HG03025 (cell line): ENCODE data around the gene ALG8.
"Not testable (repeated sequence)": the region's sequence is repeated elsewhere in the genome, so short reads cannot be mapped to it uniquely, and the experiment has no call there.

Experiments used
- ATAC-seq: cut with Tn5 transposase; IDR thresholded peaks from one replicate; pipeline ENCODE4 v1.9.1; 2021; ENCODE audit warnings: mild to moderate bottlenecking, moderate library complexity; ENCODE audit not compliant: unreplicated experiment, low FRiP score

The ALG8 gene

DNA sequence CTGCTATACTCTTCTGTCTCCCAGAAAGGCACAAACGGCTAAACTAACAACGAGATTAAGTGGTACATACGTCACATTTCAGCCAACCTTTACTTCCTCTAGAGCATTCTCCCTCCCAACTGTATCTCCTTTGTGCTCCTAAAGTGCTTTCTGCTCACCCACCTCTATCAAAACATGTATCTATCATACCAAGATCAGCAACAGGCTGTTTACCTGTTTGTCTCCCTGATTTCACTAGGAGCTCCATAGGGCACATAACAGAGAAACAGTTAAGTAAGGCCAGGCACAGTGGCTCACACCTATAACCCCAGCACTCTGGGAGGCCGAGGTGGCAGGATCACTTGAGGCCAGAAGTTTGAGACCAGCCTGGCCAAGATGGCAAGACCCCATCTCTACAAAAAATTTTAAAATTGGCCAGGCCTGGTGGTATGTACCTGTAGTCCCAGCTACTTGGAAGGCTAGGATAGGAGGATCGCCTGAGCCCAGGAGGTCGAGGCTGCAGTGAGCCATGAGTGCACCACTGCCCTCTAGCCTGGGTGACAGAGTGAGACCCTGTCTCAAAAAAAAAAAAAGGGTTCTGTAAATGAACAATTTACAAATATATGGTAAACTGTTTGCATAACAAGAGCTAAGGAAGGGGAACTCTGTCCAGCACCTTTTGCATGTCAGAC, 62.6 kb downstream of the ALG8 start:
- no peak for ATAC-seq

DNA sequence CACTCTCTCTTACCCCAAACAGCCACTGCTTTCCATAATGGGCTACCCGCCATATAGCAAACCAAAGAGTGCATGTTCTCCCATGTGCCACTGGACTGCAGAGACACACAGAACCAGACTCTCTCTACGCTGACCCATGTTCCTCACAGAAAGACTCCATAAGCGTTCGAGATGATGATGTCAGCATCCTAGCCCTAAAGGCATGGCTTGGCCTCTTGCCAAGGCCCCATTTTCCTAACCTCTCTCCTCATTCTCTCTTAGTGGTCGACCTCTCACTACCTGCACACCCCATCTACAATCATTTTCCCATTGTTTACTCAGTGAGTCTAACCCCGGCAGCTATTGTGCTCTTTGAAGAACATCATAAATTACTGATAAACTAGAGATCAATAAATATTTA, 64.7 kb downstream of the ALG8 start:
- ATAC-seq, result no peak

DNA sequence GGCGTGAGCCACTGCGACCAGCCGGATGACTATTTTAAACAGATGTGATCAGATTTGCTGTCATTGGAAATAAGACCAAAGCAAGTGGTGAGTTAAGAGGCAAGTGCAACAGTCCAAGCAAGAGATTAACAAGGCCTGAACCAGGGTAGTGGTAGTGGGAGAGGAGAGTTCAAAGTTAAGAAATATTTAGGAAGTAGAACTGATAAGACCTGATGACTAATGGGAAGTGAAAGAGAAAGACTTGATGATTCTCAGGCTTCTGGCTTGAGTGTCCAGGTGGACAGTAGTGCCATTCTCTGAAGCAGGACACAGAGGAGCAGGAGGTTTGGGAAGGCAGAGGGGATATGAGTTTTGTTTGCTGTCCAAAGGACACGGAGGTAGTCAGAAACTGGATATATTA, 67.0 kb downstream of the ALG8 start:
- no peak for ATAC-seq

DNA sequence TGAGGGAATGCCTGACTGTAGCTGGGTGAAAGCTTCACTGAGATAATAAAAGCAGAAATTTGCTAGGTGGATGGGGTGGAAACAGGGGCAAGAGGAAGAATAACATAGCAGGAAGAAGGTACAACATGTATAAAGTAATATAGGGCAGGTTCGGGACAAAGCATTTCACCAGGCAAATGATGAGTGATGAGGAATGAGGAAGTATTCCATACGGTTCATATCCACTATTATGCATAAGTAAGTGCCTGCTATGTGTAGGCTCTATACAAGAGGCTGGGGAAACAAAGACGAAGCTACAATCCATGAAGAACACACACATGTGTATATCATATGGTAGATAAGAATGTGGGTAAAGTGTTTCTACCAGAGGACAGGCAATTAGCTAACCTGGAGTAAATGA, 67.7 kb downstream of the ALG8 start:
- ATAC-seq, result no peak

DNA sequence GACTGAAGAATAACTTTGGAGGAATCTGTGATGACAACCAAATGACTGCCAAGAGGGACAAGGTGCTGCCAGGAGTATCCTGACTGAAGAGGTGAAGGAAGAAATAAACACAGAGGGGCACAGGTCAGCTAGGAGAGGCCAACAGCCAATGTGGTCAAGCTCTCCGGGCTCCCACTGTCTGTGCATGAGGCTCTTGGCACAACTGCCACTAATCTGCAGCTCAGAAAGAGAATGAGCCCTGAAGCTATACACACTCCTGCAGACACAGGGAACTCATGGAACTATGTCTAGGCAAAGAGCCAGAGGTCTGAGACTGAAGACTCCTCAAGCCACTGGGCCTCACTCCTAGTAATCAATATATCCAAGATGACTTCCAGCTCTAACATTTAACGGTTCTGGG, 68.8 kb downstream of the ALG8 start:
- ATAC-seq, result no peak

DNA sequence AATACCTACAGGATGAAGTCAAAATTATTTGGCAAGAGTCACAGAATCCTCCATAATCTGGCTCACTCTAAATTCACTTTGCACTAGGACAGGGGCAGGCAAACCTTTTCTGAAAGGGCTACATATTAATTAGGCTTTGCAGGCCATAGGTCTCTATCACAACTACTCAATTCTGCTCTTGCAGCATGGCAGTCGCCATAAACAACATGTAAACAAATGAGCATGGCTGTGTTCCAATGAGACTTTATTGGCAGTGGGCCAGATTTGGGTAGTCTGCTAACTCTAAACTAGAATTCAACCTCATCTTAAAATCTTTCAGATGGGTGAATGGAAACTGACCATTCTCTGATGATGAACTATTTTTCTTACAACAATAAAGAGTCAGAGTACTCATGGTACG, 70.0 kb downstream of the ALG8 start:
- no peak for ATAC-seq

DNA sequence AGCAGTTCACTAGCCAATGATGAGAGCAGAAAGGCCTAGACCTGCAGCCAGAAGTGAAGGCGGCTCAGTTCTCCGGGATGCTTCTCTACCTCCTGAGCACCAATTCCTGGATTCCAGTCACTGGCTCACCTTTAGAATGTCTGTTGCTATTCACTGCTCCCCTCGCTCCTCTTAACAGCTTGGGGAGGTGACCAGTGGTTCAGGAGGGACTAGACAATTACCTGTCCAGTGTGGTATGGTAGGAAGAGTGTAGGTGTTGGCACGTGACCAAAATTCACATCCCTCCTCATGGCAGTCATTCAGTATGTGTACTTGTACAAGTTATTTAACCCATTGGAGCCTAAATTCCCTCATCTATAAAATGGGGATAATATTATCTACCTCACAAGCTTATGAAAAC, 71.7 kb downstream of the ALG8 start:
- ATAC-seq, result no peak

DNA sequence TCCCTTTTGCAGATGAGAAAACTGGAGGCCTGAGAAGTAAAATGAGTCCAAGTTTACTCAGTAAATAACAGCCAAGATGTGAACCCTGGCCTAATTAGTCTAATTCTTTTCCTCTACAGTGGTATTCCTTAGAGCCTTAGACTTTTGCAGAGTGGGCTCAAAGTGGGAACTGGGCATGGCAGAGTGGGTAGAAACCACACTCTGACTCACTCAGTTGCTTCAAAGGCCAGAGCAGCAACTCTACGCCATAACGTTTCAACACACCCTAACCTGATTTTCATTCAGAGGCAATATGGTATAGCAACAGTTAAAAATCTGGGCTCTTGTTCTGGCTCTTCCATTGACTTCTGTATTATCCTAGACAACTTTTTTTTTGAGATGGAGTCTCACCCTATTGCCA, 73.0 kb downstream of the ALG8 start:
- ATAC-seq, result no peak

DNA sequence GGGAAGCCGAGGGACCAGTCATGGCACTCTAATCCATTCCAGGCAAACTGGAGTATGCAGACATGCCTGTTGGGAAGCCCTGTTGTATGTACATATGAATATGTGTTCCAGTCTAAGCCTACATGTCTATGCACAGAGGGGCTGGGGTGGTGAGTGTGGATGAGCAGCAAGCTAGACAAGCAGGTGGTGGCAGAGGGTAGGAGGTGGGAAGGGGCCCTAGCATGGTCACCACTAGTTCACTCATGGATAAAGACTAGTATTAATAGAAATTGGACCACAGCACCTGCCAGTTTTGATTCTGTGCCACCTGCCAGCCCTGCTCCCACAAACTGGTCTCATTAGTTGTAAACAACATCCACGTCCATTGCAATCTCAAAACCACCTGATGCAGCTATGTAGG, 74.2 kb downstream of the ALG8 start:
- ATAC-seq, result no peak

DNA sequence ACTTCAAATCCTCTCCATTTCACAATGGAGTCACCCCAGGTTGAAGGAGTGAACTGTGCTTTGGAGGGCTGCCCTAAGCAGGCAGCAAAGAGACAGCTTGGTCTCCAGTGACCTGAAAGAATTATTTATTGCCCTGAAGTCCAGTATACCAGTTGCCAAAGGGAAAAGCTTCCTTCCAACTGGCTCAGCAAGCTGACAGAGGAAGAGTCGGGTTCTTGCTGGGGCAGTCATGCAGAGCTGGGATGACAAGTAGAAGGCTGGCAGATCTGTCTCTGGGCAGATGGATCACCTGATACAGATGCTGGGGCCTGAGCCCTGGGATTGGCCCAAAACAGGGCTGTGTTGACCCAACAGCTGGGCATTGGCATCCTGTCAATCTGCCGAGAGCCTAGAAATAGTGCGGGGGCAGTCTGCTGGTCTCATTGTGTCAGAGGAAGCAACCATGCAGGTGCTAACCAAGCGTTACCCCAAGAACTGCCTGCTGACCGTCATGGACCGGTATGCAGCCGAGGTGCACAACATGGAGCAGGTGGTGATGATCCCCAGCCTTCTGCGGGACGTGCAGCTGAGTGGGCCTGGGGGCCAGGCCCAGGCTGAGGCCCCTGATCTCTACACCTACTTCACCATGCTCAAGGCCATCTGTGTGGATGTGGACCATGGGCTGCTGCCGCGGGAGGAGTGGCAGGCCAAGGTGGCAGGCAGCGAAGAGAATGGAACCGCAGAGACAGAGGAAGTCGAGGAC, 75.8 kb downstream of the ALG8 start, which contains the start of gene THRSP:
Gene THRSP, plus strand, starts transcription at position 422 of the 742 bp plus-strand sequence. Its CDS starts 21 bp downstream, at position 443.
- no peak for ATAC-seq

DNA sequence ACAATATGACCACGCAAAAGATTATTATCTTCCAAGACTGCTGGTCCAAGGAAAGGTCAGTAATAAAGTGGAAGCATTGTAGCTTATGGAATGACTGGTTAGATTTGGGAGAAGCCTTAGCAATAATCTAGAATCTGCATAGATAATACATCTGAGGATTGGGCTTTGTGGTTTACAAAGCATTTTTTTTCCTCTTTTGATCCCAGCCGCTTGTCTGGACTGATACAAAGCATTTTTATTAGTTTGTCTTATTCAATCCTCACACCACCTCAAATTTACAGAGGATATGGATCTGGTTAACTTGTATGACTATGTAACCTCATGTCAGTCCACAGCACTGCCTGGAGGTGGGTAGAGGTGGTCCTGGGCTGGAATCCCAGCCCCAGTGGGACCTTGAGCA, 76.8 kb downstream of the ALG8 start:
- ATAC-seq, result no peak

DNA sequence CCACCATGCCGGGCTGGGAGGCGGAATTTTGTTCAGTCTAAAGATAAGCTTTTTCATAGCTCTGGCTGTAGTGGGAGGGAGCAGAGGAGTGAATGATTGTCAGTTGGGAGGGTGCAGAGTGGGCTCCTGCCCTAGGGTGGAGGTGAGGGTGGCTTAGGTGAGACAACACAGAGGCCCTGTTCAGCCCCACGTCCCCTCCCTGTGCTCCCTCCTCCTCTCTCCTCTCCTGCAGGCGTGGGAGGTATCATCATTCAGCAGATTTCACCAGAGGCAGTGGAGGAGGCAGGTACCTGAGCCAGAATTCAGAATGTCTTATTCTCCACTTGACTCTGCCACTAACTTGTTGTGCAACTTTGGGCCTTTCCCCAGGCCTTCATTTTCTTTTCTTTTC, 77.5 kb downstream of the ALG8 start:
- ATAC-seq, result no peak

DNA sequence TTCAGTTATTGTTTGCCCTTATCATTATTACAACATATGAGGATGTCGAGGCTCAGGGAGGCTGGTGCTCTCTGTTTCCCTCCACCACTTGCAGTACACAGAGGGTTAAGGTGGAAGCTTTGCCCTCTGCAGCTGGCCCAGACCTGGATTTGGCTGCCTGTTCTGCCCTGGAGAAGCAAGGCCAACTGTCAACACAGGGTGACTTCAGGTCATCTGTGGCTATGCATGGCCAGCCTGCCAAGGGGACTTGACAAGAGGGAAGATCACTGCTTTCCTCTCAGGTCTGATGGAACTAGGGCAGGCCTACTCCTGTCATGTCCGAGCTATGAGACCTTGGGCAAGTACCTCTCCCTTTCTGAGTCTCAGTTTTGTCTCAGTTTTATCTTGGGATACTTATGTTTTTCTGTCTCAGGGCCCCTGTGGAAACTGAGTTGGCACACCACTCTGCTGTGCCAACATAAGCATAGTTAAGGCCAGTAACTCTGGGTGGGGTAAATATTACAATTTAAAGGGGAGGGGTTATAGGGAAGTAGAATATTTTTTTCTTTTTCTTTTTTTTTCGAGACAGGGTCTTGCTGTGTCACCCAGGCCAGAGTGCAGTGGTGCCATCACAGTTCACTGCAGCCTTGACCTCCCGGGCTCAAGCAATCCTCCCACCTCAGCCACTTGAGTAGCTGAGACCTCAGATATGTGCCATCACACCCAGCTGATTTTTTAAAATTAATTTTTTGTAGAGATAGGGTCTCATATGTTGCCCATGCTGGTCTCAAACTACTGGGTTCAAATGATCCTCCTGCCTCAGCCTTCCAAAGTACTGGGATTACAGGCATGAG, 78.1 kb downstream of the ALG8 start:
- no peak for ATAC-seq

DNA sequence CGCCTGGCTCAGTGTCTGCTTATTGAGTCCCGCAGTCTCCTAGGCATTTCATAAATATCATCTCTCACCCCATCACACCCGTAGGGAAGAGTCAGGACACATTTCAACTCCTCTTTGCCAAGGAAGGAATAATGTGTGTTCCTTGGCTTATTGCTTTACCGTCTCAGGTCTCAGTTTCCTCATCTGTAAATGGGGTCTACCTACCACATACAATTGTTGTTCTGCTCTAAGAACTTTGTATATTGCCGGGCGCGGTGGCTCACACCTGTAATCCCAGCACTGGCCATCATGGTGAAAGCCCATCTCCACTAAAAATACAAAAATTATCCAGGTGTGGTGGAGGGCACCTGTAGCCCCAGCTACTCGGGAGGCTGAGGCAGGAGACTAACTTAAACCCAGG, 78.9 kb downstream of the ALG8 start:
- no peak for ATAC-seq

DNA sequence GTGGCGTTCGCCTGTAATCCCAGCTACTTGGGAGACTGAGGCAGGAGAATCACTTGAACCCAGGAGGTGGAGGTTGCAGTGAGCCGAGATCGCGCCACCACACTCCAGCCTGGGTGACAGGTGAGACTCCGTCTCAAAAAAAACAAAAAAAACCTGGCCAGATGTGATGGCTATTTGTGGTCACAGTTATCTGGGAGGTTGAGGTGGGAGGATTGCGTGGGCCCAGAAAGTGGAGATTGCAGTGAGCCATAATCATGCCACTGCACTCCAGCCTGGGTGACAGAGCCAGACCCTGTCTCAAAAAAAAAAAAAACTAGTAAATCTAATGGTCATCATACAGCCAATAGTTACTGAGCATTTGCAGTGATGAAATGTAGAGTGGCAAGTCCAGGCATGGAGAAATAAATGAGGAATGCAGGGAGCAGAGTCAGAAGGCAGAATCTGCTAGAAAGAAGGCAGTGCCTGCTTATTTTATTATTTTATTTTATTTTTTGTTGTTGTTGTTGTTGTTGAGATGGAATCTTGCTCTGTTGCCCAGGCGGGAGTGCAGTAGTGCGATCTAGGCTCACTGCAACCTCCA, 79.6 kb downstream of the ALG8 start:
- not testable (repeated sequence) for ATAC-seq

DNA sequence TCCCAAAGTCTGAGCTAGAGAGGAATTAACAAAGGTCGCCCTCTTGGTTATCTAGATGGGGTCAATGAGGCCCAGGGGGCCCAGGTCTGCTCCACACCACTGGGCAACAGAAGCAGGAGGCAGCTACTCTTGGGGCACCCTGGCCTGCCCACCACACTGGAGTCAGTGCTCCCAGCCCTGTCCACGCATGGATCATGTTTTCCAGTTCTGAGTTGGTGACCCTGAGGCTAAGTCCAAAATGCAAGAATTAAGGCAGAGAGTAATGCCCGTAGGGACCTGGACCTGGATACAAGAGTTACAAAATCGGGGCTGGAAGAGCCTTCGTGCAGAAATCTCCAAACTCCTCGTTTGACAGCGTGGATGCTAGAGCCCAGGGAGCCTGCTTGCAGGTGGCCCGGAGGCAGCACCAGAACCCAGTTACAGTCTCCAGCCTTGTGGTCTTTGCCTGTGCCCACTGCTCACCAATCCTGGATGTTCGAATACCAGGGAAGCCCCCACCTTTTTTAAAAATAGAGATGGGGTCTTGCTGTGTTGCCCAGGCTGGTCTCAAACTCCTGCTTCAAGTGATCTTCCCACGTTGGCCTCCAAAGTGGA, 81.9 kb downstream of the ALG8 start:
- ATAC-seq, result no peak

DNA sequence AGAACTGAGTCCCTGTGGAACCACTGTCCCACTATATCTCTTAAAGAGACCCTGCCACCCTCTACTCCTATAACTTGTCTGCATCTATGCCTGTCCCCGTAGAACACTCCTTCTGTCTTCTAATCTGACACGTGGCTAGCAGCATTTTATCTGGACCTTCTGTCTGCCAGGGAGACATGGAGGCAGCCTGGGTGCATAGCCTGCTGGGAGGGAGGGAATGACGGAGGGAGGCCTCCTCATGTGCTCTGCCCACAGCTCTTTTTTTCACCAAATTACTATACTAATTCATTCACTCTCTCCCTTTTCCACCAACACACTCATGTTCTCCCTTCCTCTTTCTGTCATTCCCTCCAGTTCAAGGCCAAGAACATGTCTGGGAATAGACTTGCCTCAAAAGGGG, 83.3 kb downstream of the ALG8 start:
- ATAC-seq, result no peak

DNA sequence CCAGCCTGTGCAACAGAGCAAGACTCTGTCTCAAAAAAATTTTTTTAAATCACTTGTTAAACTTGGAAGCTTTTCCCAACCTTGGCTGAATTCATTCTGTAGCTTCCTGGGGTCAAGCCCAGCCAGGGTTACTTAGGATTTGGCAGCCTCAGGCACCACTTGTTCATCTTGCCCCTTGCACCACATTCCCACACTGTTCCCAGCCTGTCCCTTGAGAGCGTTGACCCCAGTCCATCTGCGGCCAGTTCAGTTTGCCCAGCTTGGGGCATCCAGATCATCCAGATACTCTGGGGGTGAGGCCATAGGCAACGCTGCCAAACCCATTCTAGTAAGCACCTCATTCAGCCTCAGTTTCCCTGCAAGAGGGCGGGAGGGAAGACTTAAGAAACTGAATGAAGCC, 84.5 kb downstream of the ALG8 start:
- ATAC-seq, result no peak

DNA sequence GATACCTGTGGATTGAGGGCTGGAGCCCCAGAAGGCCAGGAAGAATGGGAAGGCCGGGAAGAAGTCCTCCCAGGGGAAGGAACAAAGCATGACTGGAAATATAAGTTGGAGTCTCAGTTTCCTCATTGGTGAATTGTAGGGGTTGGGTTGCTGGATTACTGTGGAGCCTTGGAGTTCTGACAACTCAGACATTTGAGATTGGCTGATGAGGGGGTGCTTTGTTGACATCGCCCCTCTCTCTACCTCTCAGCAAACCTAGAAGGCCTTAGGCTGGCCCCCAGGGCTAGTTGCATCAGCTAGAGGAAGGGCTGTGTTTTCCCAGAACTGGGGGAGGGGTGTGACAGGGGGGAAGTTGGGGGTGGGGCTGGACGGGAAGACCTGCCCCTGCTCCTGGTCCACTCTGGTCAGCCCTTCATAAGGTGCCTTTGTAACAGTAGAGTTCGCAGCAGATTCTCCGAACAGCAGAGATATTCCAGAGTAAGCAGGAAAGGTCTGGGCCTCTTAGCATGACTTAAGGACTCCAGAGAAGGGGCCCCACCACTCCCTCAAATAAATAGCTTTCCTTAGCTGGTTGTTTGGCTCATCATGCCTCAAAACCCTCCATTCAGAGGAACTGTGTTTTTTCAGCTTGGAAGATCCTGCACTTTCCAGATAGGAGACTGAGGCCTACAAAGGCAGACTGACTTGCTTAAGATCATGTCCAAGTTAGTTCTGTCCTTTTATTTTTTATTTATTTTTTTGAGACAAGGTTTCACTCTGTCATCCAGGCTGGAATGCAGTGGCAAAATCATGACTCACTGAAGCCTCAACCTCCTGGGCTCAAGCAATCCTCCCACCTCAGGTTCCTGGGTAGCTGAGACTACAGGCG, 88.2 kb downstream of the ALG8 start:
- no peak for ATAC-seq
